ENCODE measurements around the gene PSMD2.

DNA sequence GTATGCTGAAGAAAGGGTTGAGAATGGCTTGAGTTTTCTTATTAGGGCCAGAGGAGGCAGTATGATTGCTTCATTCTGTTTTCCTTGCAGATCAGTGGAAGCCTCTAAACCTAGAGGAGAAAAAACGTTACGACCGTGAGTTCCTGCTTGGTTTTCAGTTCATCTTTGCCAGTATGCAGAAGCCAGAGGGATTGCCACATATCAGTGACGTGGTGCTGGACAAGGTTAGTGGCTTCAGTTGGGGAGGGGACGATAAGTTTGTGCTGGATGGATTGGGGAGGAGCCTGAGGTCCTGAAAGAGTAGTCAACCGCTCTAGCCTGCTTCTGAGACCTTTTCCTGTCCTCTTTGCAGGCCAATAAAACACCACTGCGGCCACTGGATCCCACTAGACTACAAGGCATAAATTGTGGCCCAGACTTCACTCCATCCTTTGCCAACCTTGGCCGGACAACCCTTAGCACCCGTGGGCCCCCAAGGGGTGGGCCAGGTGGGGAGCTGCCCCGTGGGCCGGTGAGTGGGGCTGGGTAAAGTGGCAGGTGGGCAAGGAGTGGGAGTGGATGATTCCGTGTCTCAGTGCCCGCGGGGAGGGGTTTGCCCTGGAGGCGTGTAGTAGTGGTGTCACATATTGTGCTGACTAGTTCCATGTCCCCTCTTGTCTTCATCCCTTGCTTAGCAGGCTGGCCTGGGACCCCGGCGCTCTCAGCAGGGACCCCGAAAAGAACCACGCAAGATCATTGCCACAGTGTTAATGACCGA, 23.9 kb downstream of the PSMD2 start:
- TF ChIP-seq, protein P1, sequence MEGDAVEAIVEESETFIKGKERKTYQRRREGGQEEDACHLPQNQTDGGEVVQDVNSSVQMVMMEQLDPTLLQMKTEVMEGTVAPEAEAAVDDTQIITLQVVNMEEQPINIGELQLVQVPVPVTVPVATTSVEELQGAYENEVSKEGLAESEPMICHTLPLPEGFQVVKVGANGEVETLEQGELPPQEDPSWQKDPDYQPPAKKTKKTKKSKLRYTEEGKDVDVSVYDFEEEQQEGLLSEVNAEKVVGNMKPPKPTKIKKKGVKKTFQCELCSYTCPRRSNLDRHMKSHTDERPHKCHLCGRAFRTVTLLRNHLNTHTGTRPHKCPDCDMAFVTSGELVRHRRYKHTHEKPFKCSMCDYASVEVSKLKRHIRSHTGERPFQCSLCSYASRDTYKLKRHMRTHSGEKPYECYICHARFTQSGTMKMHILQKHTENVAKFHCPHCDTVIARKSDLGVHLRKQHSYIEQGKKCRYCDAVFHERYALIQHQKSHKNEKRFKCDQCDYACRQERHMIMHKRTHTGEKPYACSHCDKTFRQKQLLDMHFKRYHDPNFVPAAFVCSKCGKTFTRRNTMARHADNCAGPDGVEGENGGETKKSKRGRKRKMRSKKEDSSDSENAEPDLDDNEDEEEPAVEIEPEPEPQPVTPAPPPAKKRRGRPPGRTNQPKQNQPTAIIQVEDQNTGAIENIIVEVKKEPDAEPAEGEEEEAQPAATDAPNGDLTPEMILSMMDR (IDR thresholded peaks at IDR 0.05), result no peak
- TF ChIP-seq POLR2A (IDR thresholded peaks at IDR 0.05), result no peak

Measured in heart left ventricle (tissue), 13 donors.